Stimulated activated CD8-positive, alpha-beta memory T cell treated with anti-CD3 and anti-CD28 coated beads, Interleukin-12 subunit alpha, Interleukin-12 subunit beta, amount 100 ng/mL, for 4 hours (primary cell): ENCODE data around the gene NUDT9.
"Not testable (repeated sequence)": the region's sequence is repeated elsewhere in the genome, so short reads cannot be mapped to it uniquely, and the experiment has no call there.

Source experiments
- DNase-seq: peaks from one replicate; pipeline ENCODE4 v3.0.0-alpha.2; 2020; ENCODE audit warnings: low read depth

NUDT9 gene

DNA sequence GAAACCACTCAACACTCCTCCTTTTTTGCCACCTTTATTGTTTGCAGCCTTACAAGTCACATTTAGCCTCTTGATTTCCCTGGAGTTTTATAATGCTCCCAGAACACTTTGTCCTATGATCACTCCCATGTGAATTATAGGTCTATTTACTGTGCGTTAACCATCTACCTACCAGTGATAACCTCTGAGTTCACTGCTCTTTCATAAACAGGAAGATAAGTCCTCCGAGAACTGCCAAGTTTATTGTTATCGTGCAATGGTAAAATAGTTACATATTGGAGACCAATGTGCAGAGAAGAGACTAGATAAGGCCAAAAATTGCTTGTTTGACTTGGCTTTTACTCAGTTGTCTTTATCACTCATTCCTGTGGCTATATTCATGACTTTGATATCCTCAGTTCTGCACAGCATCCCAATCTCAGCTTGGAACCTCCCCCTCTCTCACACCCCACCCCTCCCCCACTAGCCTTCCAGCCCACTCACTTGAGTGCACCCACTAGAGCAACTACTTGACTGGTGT, 12.9 kb upstream of the NUDT9 start:
- no peak for DNase-seq

GRCh38 chr4:87410157-87410556, 12.2 kb upstream of the NUDT9 start:
- DNase-seq = no peak

- no peak for DNase-seq
Measured at GRCh38 chr4:87410679-87411078, 11.7 kb upstream of the NUDT9 start.

- DNase-seq = no peak
Measured at GRCh38 chr4:87414816-87415215, 7.6 kb upstream of the NUDT9 start.

DNA sequence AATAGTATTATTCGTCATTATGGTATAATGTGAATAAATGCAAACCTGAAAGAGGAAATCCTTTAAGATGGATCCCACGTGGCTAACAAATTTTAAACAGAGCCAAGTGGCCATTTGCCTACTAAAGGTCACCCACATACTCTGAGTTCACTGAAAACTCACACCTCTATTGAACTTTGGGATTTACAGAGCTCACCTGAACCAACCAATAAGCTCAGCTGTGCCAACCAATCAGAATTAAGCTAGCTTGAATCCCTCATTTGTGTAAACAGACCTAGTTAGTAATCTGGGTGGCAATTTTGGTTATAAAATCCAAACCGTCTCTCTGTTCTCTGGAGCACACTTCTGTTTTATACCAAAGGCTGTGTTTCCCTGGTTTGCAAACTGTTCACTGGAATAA, 5.4 kb upstream of the NUDT9 start:
- no peak for DNase-seq

- DNase-seq = not testable (repeated sequence)
Measured at GRCh38 chr4:87418410-87418809, 4.0 kb upstream of the NUDT9 start.

GRCh38 chr4:87419578-87420249, 2.7 kb upstream of the NUDT9 start:
- DNase-seq = no peak

DNA sequence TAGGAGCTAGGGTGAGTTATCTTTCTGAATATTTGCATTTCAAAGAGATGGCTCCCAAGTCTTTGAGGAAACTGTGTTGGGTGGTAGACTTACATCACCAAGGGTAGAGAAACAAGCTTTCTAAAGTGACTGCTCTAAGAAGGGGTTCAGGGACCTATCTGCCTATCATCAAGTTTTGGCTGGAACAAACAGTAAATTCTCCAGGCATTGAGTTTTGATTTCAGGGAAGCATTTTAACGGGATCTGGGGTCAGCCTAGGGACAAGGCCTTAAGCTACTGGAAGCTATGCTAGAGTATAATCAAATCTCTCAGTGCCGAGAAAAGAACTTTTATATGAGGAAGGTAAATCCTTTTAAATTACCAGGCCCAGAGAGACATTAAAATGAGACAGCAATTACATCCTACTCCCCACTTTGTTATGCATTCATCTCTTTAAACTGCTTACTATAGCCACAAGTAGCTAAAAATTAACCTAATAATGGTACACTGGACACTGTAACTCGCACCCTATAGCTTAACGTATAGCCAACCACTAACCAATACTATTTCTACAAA, 2.0 kb upstream of the NUDT9 start:
- no peak for DNase-seq

- no peak for DNase-seq
Measured at GRCh38 chr4:87423317-87424098, 1.1 kb downstream of the NUDT9 start.

- DNase-seq = not testable (repeated sequence)
Measured at GRCh38 chr4:87424099-87424543, 1.7 kb downstream of the NUDT9 start.

- no peak for DNase-seq
Measured at GRCh38 chr4:87425711-87426110, 3.3 kb downstream of the NUDT9 start.

GRCh38 chr4:87426865-87427517, 4.6 kb downstream of the NUDT9 start:
- DNase-seq = no peak

DNA sequence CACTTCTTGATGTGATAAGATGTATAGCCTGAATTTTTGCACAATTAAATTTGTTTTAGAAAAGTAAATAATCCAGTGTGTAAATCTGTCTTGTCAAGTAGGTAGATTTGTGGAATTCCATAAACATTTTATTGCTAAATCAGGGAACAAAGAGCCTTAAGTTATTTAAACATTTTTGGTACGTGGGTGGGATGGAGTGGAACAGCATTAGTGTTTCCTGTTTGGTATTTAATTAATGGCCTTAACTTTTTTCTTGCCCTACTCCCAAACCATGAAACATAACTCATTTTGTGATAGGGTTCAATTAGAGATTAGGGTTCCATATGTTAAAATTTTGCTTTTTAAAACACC, 5.1 kb downstream of the NUDT9 start:
- DNase-seq = no peak

DNA sequence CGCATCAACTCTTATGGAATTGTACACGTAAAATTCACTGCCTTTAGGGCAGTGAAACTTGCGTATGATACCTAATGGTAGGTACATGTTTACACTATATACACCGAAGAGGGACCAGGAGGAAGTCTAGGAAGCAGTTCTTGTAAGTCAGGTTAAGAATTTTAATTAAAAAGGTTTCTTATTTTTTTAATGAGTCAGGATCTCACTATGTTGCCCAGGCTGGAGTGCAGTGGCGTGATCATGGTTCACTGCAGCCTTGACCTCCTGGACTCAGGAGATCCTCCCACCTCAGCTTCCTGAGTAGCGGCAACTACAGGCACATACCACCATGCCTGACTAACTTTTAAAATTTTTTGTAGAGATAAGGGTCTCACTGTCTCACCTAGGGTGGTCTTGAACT, 6.6 kb downstream of the NUDT9 start:
- no peak for DNase-seq

GRCh38 chr4:87430038-87430437, 7.7 kb downstream of the NUDT9 start:
- no peak for DNase-seq

DNA sequence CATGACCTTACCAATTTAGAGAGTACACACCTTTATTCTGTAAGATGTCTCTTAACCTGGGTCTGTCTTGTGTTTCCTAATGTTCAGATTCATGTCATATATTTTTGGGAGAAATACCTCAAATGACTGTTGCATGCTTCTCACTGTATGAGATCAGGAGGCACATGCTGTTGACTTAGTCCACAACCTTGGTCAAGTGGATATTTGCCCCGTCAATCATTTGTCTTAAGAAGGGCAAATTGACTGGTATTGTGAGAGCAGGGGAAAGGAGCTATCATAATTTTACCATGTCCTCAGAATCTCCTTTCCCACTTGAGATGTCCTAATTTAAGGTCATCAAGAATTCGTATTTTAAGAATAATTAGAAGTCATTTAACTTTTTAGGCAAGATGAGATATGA, 11.0 kb downstream of the NUDT9 start:
- DNase-seq = no peak

GRCh38 chr4:87442889-87443288, 20.5 kb downstream of the NUDT9 start:
- DNase-seq = no peak

GRCh38 chr4:87444741-87445140, 22.4 kb downstream of the NUDT9 start:
- no peak for DNase-seq

DNA sequence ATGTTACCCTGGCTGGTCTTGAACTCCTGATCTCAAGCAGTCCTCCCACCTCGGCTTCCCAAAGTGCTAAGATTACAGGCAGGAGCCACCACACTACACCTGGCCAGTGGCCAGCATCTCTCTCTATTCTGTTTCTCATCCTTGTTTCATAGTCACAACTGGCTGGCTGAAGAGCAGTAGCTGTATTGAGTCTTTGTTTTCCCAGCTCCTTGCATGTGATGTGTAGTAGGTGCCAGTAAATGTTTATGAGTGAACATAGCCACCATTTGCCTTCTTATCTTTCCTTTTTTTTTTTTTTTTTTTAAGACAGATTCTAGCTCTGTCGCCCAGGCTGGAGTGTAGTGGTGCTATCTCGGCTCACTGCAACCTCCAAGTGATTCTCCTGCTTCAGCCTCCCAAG, 23.6 kb downstream of the NUDT9 start:
- DNase-seq = no peak

GRCh38 chr4:87446375-87446774, 24.0 kb downstream of the NUDT9 start:
- not testable (repeated sequence) for DNase-seq

DNA sequence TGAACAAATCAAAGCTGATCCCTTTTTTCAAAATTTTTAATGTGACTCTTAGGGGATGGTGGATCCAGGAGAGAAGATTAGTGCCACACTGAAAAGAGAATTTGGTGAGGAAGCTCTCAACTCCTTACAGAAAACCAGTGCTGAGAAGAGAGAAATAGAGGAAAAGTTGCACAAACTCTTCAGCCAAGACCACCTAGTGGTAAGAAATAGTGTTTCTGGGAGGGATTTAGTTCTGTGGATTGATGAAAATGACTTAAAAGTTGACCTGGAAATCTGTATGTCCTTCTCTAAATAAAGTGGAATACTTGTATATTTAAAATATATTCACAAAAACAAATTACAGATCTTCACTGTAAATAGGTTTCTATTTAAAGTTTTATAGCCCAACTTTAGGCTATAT, 29.2 kb downstream of the NUDT9 start:
- DNase-seq = no peak

DNA sequence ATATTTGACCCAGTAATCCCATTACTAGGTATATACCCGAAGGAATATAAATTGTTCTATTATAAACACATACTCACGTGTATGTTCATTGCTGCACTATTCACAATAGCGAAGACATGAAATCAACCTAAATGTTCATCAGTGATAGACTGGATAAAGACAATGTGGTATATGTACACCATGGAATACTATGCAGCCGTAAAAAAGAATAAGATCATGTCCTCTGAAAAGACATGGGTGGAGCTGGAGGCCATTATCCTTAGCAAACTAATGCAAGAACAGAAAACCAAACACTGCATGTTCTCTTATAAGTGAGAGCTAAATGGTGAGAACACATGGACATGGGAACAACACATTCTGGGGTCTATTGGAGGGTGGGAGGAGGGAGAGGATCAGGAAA, 36.5 kb downstream of the NUDT9 start:
- DNase-seq = no peak

DNA sequence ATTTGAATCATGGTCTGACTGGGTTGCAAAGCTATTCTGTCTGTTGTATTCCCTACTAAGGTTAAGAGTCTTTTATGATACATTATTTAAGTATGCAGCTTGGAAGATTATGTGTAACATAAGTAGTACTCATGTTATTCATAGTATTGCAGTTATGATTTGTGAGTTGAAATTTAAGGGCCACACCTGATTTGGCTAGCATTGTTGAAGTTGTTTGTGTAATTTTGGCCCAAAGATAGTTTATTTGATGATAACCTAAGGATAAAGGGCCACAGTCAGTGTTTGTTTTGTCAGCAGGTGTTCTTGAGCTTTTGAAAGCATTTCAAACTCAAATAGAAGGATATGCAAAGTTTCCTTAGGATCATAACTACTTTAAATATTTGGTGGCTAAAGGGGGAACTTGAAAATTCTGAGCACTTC, 38.9 kb downstream of the NUDT9 start:
- no peak for DNase-seq
